H1 (cell line): ENCODE results near the gene EHBP1. TPM values are rescaled to one million over a fixed set of nuclear protein-coding genes. Genes with fewer than 3 reads are reported as not detected.
A peak's percentile ranks its signal among the peaks of the same experiment; 100 is the strongest.

ENCODE experiments used
- CHD7 ChIP-seq: fragments of 300-600 bp; sonication (generic); IDR thresholded peaks from 2 replicates; pipeline ENCODE4 v1.7.1; 2012; ENCODE audit warnings: low read length, moderate library complexity, mild to moderate bottlenecking, inconsistent platforms; ENCODE audit not compliant: insufficient replicate concordance
- KDM4A ChIP-seq: IDR thresholded peaks from one replicate; pipeline ENCODE4 v1.7.1; 2012; ENCODE audit warnings: low read depth, mild to moderate bottlenecking, moderate library complexity, low read length, inconsistent platforms; ENCODE audit not compliant: severe bottlenecking
- RFX5 ChIP-seq: IDR thresholded peaks from 2 replicates; pipeline ENCODE4 v1.6.1; 2011; ENCODE audit warnings: low read depth, low read length, improper control_type of control experiment, borderline replicate concordance
- polyA plus RNA-seq, 7 experiments: library from polyadenylated mRNA; depleted of rRNA in 3 of 7; stranded (reverse) in 5 of 7; unstranded in 2 of 7; fragments of >200 nt in 5 of 7; fragments of 200-250 nt in 2 of 7; gene quantifications; 1 replicate in 5 of 7; 2 replicates in 1 of 7; 4 replicates in 1 of 7; pipeline versions ENCODE4 v1.2.1 to v1.2.3, GENCODE V29; 2011 to 2013; ENCODE audit warnings: missing spikeins in 2 of 7, mixed read lengths in 2 of 7
- total RNA-seq: library from RNA; stranded (reverse); fragmentation: NEBNext Ultra II Directional; extraction: Animal tissue kit (Norgen Biotek cat#: 25700); gene quantifications from 2 replicates; pipeline ENCODE4 v1.2.1, GENCODE V29; 2021

Gene EHBP1
- total and polyA plus RNA-seq, 2 of the 8 experiments (the other 6 are each of a cell fraction or from before 2014, with no cell fraction given) = 12.0 to 64.1 TPM

- TF ChIP-seq CHD7 = peak; percentile 25
- TF ChIP-seq KDM4A = peak; percentile 60
- TF ChIP-seq RFX5 = no peak
- TF ChIP-seq, all 59 proteins: peak for 23
Observed at GRCh38 chr2:63053889-63054602, 348.5 kb downstream of the EHBP1 start (continued).
